ENCODE results near the gene ZNF146.
"Not testable (repeated sequence)": the region's sequence is repeated elsewhere in the genome, so short reads cannot be mapped to it uniquely, and the experiment has no call there.

Gene ZNF146

DNA sequence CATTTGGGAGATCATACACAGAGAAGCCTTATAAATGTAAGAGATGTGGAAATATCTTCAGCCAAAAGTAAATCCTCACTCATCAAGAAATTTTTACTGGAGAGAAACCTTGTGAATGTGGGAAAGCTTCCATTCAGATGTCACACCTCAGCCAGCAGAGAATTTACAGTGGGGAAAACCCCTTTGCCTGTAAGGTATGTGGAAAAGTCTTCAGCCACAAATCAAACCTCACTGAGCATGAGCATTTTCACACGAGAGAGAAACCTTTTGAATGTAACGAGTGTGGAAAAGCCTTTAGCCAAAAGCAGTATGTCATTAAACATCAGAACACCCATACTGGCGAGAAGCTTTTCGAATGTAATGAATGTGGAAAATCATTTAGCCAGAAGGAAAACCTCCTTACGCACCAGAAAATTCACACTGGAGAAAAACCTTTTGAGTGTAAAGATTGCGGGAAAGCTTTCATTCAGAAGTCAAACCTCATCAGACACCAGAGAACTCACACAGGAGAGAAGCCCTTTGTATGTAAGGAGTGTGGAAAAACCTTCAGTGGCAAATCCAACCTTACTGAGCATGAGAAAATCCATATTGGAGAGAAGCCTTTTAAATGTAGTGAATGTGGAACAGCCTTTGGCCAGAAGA is 21.5 kb downstream of the ZNF146 start:
- no peak for DNase-seq

DNA sequence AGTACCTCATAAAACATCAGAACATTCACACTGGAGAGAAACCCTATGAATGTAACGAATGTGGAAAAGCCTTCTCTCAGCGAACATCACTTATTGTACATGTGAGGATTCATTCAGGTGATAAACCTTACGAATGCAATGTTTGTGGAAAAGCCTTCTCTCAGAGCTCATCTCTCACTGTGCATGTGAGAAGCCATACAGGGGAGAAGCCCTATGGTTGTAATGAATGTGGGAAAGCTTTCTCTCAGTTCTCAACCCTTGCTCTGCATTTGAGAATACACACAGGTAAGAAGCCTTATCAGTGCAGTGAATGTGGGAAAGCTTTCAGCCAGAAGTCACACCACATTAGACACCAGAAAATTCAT is 22.0 kb downstream of the ZNF146 start:
- DNase-seq = no peak

DNA sequence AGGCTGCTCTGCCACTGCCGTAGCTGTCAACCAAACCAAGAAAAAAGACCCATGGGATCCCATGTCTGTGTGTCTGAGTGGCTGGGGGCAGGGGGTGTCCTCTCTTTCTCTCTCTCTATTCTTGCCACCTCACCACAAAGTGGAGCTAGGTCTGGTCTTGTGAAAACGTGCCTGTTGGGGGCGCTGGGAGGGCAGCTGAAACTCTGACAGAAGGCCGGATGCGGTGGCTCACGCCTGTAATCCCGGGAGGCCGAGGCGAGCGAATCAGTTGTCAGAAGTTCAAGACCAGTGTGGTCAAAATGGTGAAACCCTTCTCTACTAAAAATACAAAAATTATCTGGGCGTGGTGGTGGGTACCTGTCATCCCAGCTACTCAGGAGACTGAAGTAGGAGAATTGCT is 29.2 kb downstream of the ZNF146 start:
- DNase-seq = no peak

DNA sequence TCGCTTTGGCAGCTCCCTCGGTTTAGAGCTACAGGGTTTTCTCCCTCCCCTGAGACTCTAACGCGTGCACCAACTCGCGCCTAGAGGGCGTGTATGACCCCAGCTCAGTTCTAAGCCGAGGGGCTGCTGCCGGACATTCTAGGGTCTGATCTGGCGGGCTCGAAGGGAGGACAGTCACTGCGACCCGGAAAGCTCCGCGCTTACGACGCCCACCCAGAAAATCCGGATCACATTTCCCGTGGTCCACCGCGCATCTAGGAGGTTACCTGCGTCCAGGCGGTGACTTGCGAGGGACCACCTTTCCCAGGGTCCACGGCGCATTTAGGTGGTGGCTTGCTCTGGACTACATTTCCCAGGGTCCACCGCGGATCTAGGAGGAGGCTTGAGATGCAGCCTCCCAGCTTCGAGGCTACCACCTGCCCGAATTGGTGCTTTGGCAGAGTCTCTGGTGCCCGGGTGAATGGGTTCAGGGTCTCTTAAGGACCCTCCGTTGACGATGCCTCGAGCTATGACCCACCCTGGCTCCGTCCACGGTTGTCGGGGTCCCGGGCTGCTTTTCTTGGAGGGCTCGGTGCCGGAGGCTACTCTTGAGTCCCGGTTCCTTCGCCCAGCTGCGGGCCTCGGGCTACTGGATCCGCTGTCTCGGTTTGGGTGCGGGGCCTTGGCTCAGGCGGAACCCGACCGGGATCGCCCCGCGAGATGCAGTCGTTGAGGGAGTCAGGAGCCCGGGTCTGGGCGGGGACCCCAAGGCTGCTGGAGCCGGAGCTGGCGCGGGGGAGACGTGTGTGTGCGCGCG is 30.5 kb downstream of the ZNF146 start:
- no peak for DNase-seq

DNA sequence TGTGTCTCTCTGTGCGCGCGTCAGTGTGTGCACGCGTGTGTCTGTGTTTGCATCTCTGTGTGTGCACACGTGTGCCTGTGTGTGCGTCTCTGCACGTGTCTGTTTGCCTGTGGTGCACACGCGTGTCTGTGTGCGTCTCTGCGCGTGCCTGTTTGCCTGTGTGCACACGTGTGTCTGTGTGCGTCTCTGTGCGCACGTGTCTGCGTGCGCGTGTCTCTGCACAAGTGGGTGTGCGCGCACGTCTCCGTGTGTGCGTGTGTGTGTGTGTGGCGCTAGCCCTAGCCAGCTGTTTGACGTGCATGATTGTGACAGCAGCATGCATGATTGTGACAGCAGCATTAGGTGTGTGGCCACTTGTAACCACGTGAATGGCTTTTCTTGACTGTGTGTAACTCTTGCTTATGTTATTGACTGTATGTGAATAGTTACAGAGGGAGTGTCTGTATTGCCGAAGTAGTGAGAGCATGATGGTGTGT is 31.1 kb downstream of the ZNF146 start:
- no peak for DNase-seq

DNA sequence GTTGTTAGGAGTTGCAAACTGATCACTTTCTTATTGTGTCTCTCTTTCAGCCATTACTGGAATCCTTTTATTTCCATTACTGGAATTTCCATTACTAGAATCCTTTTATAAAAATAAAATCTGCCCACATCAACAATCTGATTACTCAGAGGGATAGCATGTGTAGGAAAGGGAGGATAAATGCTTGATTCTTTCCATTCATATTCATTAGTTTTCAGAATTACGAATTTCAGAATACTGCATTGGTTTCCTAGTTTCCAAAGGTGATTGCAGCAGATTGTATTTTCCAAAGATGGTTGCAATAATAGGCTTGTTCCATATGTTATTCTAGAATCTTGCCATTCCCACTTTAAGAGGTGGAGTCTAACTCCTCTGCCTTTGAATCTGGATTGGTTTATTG is 37.1 kb downstream of the ZNF146 start:
- no peak for DNase-seq

DNA sequence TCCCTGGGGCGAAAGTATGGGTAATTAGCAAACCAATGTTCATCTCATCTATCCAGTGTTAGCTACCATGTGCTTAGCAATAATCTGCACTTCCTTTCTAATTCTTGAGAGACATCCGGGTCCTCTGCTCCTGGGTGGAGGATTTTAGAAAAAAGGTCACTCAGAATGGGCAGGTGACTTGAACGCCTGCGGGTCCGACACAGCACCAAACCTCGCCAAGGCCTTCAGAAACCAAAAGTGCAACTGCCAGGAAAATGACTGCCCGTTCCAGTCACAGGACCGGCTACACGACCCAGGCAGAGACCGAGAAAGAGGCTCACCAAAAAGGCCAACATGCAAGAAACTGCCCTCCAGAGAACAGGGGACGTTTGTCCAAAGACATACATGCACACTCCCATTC is 39.9 kb downstream of the ZNF146 start:
- DNase-seq = no peak

DNA sequence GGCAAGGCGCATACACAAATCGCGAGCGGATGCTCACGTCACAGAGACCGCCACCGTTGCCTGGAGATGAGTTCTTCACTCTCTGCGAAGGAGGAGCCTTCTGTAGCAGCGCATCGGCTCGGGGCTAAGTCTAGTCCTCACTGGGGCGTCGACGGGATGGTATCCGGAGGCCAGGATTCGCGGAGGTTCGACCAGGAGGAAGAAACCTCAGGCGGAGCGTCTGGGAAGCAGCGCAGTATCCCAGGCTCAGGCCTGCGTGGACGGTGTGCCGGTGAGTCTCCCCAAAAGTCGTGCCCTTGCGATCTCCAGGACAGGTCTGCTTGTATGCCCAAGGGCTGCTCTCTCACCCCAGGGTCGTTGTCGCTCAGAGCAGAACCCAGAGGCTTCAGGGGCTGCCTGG is 40.4 kb downstream of the ZNF146 start:
- no peak for DNase-seq

DNA sequence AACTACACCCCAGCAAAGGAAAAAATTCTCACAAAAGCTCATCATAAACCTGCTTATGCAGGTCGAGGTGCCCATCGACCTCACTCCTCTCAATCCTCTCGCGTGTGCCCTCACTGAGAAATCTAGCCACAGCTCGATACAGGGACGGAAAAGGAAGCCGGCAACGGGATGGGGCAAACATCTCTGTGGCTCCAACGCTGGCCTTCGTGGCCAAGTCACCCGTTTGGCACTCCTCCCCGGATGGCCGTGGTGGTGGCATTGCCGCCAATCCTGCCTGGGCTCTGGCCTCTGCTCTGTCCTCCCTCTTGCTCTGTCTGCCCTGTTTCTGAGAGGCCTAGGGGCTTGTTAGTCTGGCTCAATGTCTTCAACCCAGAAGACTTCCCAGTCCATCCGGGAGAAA is 41.2 kb downstream of the ZNF146 start:
- no peak for DNase-seq

DNA sequence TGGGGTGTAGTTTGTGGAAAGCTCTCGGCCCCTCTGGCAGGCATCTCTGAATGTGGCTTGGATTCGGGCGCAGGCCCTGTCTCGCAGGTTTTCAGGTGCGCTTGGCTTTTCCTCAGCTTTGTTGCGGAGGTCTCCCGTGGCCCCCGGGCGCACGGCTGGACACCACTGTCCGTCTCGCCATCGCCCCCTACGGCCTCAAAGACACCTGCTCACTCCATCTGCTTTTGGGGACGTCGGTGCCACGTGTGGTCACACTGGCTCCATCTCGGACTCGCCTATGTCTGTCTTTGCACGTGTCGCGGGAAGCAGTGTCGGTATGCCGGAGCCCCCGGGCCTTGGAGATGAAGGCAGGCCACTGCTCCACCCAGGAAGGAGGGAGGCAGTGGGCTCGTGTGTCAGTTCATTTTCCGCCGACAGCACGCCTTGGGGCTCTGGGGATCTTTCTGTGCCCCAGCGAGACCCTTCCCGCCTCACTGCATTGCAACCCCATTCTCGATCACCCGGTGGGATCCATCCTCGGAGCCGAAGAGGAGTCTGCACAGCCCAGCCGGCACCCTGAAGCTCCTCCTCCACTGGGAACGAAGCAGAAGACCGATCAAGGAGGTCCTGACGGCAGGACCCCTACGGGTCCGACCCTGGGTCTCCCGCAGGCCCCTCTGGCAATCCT is 42.1 kb downstream of the ZNF146 start:
- DNase-seq = no peak

DNA sequence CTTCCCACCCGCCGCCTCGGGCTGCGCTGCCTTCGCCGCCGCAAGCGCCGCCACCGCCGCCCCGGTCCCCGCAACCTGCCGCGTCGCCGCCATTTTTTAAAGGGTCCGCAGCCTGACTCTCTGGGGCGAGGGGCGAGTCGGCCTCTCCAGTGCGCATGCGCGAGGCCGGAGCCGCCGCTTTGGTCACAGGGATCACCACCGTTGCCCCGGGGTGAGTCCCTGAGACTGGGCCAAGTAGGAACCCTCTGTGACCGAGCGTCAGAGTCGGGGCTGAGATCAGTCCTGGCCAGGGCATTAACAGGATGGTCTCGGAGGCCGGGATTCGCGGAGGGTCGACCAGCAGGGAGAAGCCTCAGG is 42.6 kb downstream of the ZNF146 start:
- peak; percentile 16 for DNase-seq

DNA sequence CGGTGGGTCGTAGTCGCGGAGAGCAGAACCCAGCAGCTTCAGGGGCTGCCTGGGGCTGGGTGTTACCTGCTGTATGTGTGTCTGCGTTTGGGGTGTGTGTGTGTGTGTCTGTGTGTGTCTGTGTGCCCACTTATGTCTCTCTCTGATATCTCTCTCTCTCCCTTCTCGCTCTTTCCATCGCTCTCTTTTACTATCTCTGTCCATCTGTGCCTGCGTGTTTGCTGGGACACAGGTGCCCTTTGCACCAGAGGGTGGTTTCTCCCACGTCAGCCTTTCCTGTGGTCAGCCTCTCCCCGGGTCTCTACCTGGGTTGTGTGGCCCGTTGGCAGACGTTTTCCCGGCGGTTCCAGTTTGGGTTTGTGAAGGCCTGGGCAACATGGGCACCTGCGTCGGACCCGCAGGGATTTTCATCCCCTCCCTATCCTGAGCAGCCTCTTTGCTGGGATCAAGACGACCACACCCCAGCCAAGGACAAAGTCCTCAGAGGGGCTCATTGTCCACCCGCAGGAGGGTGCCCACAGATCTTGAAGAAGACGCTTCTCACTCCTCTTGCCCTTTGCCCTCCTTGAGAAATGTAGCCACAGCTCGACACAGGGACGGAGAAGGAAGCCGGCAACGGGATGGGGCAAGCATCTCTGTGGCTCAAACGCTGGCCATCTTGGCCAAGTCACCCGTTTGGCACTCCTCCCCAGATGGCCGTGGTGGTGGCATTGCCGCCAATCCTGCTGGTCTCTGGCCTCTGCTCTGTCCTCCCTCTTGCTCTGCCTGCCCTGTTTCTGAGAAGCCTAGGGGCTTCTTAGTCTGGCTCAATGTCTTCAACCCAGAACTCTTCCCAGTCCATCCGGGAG is 43.3 kb downstream of the ZNF146 start:
- DNase-seq = no peak

DNA sequence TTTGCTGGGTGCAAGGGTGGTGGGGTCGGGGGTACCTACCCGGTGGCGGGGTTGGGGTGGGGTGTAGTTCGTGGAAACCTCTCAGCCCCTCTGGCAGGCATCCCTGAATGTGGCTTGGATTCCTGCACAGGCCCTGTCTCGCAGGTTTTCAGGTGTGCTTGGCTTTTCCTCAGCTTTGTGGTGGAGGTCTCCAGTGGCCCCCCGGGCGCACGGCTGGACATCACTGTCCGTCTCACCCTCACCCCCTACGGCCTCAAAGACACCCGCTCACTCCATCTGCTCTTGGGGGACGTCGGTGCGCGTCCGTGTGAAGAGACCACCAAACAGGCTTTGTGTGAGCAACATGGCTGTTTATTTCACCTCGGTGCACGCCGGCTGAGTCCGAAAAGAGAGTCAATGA is 44.3 kb downstream of the ZNF146 start:
- DNase-seq = no peak

DNA sequence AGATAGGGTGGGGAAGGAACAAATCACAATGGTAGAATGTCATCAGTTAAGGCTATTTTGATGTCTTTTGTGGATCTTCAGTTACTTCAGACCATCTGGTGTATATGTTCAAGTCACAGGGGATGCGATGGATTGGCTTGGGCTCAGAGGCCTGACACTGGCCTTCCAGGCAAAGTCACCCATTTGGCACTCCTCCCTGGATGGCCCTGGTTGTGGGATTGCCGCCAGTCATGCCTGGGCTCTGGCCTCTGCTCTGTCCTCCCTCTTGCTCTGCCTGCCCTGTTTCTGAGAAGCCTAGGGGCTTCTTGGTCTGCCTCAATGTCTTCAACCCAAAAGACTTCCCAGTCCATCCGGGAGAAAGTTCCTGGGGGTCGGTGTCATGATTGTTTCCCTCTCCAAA is 50.2 kb downstream of the ZNF146 start:
- DNase-seq = no peak

DNA sequence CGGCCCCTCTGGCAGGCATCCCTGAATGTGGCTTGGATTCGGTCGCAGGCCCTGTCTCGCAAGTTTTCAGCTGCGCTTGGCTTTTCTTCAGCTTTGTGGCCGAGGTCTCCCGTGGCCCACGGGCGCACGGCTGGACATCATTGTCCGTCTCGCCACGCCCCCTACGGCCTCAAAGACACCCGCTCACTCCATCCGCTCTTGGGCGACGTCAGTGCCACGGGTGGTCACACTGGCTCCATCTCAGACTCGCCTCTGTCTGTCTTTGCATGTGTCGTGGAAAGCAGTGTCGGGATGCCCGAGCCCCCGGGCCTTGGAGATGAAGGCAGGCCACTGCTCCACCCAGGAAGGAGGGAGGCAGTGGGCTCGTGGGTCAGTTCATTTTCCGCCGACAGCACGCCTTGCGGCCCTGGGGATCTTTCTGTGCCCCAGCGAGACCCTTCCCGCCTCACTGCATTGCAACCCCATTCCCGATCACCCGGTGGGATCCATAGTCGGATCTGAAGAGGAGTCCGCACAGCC is 51.0 kb downstream of the ZNF146 start:
- DNase-seq = no peak

DNA sequence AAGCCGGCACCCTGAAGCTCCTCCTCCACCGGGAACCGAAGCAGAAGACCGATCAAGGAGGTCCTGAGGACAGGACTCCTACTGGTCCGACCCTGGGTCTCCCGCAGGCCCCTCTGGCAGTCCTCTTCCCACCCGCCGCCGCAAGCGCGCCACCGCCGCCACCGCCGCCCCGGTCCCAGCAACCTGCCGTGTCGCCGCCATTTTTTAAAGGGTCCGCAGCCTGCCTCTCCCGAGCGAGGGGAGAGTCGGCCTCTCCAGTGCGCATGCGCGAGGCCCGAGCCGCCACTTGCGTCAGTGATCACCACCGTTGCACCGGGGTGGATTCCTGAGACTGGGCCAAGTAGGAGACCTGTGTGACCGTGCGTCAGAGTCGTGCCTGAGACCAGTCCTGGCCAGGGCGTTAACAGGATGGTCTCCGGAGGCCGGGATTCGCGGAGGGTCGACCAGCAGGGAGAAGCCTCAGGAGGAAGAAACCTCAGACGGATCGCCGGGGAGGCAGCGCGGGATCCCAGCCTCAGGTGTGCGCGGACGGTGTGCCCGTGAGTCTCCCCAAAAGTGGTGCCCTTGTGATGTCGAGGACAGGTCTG is 51.6 kb downstream of the ZNF146 start:
- peak; percentile 71 for DNase-seq

DNA sequence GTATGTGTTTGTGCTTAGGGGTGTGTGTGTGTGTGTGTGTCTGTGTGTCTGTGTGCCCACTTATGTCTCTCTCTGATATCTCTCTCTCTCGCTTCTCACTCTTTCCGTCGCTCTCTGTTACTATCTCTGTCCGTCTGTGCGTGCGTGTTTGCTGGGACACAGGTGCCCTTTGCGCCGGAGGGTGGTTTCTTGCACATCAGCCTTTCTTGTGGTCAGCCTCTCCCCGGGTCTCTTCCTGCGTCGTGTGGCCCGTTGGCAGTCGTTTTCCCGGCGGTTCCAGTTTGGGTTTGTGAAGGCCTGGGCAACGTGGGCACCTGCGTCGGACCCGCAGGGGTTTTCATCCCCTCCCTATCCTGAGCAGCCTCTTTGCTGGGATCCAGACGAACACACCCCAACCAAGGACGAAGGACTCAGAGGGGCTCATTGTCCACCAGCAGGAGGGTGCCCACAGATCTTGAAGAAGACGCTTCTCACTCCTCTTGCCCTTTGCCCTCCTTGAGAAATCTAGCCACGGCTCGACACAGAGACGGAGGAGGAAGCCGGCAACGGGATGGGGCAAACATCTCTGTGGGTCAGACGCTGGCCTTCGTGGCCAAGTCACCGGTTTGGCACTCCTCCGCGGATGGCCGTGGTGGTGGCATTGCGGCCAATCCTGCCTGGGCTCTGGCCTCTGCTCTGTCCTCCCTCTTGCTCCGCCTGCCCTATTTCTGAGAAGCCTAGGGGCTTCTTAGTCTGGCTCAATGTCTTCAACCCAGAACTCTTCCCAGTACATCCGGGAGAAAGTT is 52.3 kb downstream of the ZNF146 start:
- DNase-seq = no peak

DNA sequence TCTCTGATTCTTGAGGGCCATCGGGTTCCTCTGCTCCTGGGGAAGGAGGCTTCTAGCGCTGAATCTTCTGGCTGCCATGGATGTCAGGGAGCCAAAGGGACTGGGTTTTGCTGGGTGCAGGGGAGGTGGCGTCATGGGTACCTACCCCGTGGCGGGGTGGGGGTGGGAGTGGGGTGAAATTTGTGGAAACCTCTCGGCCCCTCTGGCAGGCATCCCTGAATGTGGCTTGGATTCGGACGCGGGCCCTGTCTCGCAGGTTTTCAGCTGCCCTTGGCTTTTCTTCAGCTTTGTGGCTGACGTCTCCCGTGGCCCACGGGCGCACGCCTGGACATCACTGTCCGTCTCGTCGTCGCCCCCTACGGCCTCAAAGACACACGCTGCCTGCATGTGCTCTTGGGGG is 53.2 kb downstream of the ZNF146 start:
- not testable (repeated sequence) for DNase-seq

DNA sequence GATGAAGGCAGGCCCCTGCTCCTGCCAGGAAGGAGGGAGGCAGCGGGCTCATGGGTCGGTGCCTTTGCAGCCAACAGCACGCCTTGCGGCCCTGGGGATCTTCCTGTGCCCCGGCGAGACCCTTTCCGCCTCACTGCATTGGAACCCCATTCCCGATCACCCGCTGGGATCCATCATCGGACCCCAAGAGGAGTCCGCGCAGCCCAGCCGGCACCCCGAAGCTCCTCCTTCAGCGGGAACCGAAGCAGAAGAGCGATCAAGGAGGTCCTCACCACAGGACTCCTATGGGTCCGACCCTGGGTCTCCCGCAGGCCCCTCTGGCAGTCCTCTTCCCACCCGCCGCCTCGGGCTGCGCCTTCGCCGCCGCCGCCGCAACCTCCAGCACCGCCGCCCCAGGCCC is 53.7 kb downstream of the ZNF146 start:
- not testable (repeated sequence) for DNase-seq

DNA sequence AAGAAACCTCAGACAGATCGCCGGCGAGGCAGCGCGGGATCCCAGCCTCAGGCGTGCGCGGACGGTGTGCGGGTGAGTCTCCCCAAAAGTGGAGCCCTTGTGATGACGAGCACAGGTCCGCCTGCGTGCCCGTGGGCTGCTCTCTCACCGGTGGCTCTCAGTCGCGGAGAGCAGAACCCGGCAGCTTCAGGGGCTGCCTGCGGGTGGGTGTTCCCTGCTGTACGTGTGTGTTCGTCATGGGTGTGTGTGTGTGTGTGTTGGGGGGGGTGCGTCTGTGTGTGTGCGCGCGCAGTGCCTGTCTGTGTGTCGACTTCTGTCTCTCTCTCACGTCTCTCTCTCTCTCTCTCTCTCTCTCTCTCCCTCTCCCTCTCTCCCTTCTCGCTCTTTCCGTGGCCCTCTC is 54.4 kb downstream of the ZNF146 start:
- DNase-seq = not testable (repeated sequence)
